Lower leg skin (tissue), 4 donors: ENCODE measurements around the gene NABP2. TPM values are rescaled to one million over a fixed set of nuclear protein-coding genes. Genes with fewer than 3 reads are reported as not detected.
"Not testable (repeated sequence)": the region's sequence is repeated elsewhere in the genome, so short reads cannot be mapped to it uniquely, and the experiment has no call there.

Source experiments
- DNase-seq, 2 donors: peaks; one replicate each; pipeline ENCODE4 v3.0.0-alpha.2; 2019; ENCODE audit warnings: low spot score in 2 of 2
- H3K4me3 ChIP-seq: fragments of 200-600 bp; sonication (generic); 2 replicates; pipeline ENCODE4 v1.5.1; 2017; ENCODE audit warnings: mild to moderate bottlenecking, low read depth; ENCODE audit not compliant: poor library complexity, severe bottlenecking
- CTCF ChIP-seq, 3 donors: fragments of 450-650 bp; IDR thresholded peaks; one replicate each; pipeline ENCODE4 v1.5.1; 2016; ENCODE audit warnings: antibody characterized with exemption in 3 of 3, mild to moderate bottlenecking in 3 of 3, moderate library complexity in 2 of 3
- POLR2A ChIP-seq, 2 donors: fragments of 450-650 bp; IDR thresholded peaks; one replicate each; pipeline ENCODE4 v1.6.1; 2016 to 2017; ENCODE audit warnings: antibody characterized with exemption in 2 of 2, mild to moderate bottlenecking in 1 of 2, moderate library complexity in 1 of 2
- WGBS, 2 donors: methylation state at CpG; one replicate each; pipeline ENCODE4 v1.1.5; 2018; 5-methylcytosine and 5-hydroxymethylcytosine counted together
- intact Hi-C: fragments of 100-400 bp; cut with DNase I; formaldehyde crosslinking; loops from one replicate; pipeline ENCODE4 v1.15.0; 2023; ENCODE audit warnings: low total_unique reads
- total RNA-seq, 4 donors: library from RNA; depleted of rRNA; stranded (reverse); fragments of >200 nt; gene quantifications; one replicate each; pipeline ENCODE4 v1.1.0, GENCODE V29; 2016

Gene NABP2
- total RNA-seq, 4 donors from 2014 or later = 9.9 to 23.1 (median 17.9) TPM

GRCh38 chr12:56266693-56267442 lies 42.7 kb downstream of the NABP2 start, which contains the start of gene COQ10A:
Gene COQ10A (plus strand): TSS chr12:56266942. CDS start chr12:56267119, 177 bp downstream.
- H3K4me3 ChIP-seq = peak within 1 kb of the TSS; percentile 62
- TF ChIP-seq POLR2A (IDR thresholded peaks at IDR 0.05) = no peak
- peak in 1 of 3 donors; percentile 20 for TF ChIP-seq CTCF (IDR thresholded peaks at IDR 0.05)
- 0% methylated on average over 32 to 65 of the region's 68 CpGs for WGBS, 2 donors
- peak; percentile 87 to 98 for DNase-seq
- intact Hi-C loops = no loop called here

- TF ChIP-seq CTCF (IDR thresholded peaks at IDR 0.05) = no peak
- TF ChIP-seq POLR2A (IDR thresholded peaks at IDR 0.05) = no peak
- DNase-seq = no peak
- peak overlapping the region; percentile 62 for H3K4me3 ChIP-seq
- WGBS, 2 donors = 28 to 31% methylated on average over 21 of the region's 21 CpGs
- intact Hi-C loops = no loop called here
Measured at GRCh38 chr12:56267443-56268071, 43.4 kb downstream of the NABP2 start.

GRCh38 chr12:56271031-56271430 lies 46.9 kb downstream of the NABP2 start:
- no peak for TF ChIP-seq CTCF (IDR thresholded peaks at IDR 0.05)
- no peak for TF ChIP-seq POLR2A (IDR thresholded peaks at IDR 0.05)
- no peak overlapping the region for H3K4me3 ChIP-seq
- intact Hi-C loops = no loop called here
- no peak for DNase-seq
- WGBS, 2 donors = 7 to 19% methylated on average over 1 of the region's 1 CpG

- DNase-seq, H3K4me3 ChIP-seq, intact Hi-C loops: not testable (repeated sequence)
- 80 to 83% methylated on average over 2 of the region's 2 CpGs for WGBS, 2 donors
Measured at GRCh38 chr12:56272468-56272867, 48.3 kb downstream of the NABP2 start.

- TF ChIP-seq POLR2A (IDR thresholded peaks at IDR 0.05) = no peak
- no peak for TF ChIP-seq CTCF (IDR thresholded peaks at IDR 0.05)
- 95 to 98% methylated on average over 2 of the region's 2 CpGs for WGBS, 2 donors
- H3K4me3 ChIP-seq = no peak overlapping the region
- no peak for DNase-seq
- intact Hi-C loops = no loop called here
Measured at GRCh38 chr12:56274299-56274698, 50.2 kb downstream of the NABP2 start.

- 87 to 95% methylated on average over 3 of the region's 3 CpGs for WGBS, 2 donors
- no peak for DNase-seq
- TF ChIP-seq CTCF (IDR thresholded peaks at IDR 0.05) (no peak), POLR2A (IDR thresholded peaks at IDR 0.05) (no peak)
- H3K4me3 ChIP-seq = no peak overlapping the region
- intact Hi-C loops = no loop called here
Measured at GRCh38 chr12:56278905-56279304, 54.8 kb downstream of the NABP2 start.
